ENCODE results near the gene DKKL1.
"Not testable (repeated sequence)": the region's sequence is repeated elsewhere in the genome, so short reads cannot be mapped to it uniquely, and the experiment has no call there.

The DKKL1 gene

DNA sequence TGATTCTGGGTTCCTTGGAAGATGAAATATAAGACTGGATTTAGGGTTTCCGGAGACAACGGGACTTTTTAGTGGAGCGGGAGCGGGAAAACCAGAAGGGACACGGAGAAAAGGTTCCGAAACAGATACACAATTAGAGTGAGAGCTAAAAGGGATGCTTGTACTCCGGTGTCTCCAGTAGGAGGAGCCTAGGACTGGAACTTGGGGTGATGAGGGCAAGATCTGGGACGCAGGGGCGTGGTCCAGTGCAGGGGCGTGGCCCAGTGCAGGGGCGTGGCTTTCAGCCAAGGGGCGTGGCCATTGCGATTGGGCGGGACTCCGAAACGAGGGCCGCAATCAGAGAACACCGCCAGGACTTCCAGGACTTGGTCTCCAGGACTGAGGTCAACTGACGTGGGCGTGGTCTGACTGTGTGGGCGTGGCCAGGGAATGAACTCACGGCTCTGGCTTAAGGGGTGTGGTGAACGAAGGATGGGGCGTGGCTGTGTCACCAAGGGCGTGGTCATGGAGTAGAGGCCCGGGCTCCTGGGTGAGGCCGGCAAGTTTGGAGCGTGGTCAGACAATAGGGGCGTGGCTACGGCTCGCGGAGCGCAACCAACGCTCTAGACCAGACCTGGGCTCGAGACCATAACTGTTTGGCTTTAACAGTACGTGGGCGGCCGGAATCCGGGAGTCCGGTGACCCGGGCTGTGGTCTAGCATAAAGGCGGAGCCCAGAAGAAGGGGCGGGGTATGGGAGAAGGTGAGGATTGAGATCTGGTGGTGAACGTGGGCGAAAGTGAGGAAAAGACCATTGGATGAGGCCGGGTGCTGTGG is at the start of gene DKKL1:
Gene DKKL1, plus strand, starts transcription at position 610 of the 815 bp plus-strand sequence. Its CDS starts 122 bp downstream, at position 732.
- DNase-seq: peak; percentile 99

DNA sequence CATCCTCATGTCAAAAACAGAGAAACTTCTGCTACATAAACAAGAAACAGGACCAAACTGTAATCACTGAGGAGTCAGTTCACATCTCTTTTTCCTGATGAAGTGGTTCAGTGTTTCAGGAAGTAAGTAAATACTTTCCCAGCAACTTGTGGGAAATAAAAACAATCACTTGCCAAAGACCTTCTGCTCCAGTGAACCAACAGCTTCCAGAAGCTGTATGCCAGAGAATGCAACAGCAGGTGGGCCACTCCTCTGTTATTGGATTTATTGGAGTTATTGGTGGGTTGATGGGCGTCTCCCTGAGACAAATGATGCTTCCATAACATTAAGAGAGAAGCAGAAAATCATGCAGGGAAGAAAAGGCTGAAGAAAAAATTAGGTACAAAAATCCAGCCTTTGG is 48.6 kb upstream of the DKKL1 start:
- no peak for DNase-seq

DNA sequence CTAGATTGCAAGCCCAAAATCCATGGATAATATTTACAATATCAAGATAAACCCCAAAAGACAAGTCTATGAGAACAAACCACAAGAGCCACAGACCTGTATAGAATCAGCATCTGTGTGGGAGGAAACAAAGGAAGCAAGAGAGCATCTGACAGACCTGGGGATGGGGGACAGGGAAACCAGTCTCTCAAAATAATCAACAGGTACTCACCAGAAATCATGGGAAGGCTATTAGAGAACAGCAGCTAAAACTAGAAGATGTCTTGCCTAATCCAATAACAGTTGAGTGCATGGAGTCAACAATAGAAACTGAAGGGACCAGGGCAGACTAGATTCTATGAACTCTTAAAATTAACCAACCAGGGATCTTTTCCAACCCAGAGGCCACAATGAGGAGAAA is 47.4 kb upstream of the DKKL1 start:
- no peak for DNase-seq

DNA sequence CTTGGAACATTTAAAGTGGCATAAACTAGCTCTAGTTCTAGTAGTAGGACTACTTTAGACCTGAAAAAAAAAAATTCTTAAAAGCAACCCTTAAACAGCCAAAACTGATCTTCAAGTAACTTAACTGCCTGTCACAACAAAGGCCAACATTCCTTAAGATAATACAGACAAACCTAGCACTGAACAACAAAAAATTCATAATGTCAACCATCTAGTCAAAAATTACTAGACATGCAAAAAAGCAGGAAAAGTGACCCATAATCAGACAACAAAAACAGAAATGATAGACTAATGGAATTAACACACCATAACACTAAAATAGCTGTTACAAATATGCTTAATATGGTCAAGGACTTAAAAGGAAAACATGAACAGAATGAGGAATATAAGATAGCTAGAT is 45.4 kb upstream of the DKKL1 start:
- DNase-seq: no peak

DNA sequence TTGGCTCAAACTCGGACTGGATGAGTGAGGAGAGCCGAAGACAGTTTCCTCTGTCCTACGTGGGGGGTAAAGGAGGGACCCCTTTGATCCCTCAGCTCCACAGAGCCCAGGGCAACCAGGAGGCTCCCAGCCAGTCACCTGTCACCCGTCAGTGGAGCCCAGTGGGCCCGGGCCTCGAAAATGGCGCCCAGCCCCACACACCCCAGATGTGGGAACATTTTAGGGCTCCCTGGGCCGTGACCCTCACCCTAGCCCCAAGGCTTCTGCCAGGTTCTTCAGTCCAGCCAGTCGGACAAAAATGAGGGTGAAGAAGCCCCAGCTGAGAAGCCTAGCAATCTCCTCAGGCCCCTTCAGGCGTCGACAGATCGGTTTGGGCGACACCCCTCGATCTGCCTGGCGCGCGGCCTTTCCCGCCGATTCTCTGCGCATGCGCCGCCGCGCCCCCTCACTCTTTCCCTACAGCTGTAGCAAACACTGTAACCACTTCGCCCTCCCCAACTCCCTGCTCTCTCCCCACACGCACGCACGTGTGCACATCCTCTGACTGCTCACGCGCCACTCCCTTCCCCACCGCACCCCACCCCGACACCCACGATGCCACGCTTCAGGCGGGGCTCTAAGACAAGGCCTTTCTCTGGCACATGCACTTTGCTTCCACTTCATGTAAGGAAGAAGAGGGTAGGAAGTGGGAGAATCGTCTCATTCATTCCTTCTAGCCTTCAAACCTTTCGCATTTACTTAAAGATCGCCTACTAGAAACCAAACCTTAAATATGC is 38.7 kb upstream of the DKKL1 start, which contains the start of gene SLC6A16:
Gene SLC6A16, minus strand, starts transcription at position 391 of the 776 bp plus-strand sequence. CDS start 13,844 bp downstream, outside the sequence.
- DNase-seq: no peak

DNA sequence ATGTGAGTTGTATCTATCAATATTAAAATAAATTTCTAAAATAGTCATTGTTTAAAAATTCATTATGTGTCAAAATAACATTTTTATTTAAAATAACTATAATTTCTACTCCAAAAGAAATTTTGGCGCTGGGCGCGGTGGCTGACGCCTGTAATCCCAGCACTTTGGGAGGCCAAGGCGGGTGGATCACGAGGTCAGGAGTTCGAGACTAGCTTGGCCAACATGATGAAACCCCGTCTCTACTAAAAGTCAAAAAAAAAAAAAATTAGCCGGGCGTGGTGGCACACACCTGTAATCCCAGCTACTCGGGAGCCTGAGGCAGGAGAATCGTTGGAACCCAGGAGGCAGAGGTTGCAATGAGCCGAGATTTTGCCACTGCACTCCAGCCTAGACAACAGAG is 37.9 kb upstream of the DKKL1 start:
- DNase-seq: not testable (repeated sequence)

DNA sequence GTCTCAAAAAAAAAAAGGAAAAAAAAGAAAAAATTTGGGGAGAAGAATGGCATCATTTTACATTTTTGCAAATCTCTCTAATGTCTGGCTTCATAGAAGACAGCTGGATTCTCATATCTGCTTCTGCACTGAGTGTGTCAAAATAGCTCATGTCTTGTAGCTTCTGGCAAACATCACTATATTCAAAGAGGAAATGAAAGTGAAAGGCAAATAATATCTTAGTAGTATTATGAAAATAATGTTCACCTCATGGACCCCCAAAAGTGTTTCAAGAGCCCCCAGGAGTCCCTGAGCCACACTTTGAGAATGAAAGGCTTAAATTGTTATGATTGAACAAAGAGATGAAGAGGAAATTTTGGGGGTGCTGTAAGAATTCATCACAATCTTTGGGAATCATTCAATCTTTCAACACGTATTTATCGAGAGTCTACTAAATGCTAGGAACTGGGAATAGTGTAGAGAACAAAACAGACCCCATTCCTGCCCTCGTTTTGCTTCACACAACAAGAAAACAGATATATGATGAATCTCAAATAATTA is 37.4 kb upstream of the DKKL1 start:
- DNase-seq: no peak

DNA sequence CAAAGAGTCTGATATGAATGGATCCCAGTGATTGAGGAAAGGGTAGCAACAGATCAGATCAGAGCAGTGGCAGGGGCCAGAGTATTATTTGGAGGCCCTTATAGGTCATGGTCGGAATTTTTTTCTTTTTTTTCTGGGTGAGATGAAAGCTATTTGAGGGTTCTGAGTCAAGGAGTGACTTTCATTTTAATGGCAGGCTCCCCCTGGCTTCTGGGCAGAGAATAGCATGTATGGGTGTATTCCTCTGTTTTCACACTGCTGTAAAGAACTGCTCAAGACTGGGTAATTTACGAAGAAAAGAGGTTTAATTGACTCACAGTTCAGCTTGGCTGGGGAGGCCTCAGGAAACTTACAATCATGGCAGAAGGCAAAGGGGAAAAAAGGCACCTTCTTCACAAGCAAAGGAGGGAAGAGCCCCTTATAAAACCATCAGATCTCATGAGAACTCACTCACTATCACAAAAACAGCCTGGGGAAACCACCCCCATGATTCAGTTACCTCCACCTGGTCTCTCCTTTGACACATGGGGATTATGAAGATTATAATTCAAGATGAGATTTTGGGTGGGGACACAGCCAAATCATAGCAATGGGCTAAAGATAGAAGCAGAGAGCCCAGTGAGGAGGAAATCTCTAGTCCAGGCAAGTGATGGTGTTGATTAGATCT is 35.7 kb upstream of the DKKL1 start:
- DNase-seq: no peak

DNA sequence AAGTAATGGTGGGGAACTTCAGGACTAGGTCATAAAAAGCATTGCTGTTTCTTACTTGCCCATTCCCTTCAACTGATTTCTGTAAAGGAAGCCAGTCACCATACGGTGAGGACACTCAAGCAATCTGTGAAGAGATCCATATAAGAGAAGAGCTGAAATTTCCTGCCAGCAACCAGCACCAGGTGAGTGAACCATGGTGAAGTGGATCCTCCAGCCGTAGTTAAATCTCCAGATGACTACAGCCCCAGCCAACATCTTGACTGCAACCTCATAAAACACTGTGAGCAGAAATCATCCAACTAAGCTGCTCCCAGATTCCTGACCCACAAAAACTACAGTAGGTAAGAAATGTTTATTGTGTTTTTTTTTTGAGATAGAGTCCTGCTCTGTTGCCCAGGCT is 34.9 kb upstream of the DKKL1 start:
- DNase-seq: no peak

DNA sequence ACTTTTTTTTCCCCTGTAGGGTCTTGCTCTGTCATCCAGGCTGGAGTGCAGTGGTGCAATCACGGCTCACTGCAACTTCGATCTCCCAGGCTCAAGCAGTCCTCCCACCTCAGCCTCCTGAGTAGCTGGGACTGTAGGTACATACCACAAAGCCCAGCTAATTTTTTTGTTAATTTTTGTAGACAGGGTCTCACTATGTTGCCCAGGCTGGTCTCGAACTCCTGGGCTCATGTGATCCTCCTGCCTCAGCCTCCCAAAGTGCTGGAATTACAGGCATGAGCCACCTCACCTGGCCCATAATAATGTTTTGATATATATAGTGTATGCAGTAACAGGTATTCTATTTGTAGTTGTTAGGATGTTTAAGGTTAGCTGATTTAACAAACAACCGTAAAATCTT is 32.5 kb upstream of the DKKL1 start:
- not testable (repeated sequence) for DNase-seq

DNA sequence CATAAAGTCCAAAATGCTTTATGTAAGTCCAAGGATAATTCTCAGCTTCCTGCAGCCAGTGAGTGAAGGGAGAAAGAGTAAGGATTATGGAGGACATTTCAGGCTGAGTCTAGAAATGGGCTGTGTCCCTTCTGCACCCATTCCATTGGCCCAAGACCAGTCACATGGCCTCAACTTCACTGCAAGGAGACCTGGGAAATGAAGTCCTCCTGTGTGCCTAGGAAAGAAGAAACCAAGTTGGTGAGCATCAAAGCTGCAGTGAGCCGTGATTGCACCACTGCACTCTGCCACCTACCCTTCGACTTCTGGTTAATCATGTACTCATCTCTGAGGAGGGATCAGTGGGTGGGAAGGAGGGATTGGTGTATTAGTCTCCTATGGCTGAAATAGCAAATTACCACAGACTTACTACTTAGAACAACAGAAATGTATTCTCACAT is 32.0 kb upstream of the DKKL1 start:
- DNase-seq: no peak

DNA sequence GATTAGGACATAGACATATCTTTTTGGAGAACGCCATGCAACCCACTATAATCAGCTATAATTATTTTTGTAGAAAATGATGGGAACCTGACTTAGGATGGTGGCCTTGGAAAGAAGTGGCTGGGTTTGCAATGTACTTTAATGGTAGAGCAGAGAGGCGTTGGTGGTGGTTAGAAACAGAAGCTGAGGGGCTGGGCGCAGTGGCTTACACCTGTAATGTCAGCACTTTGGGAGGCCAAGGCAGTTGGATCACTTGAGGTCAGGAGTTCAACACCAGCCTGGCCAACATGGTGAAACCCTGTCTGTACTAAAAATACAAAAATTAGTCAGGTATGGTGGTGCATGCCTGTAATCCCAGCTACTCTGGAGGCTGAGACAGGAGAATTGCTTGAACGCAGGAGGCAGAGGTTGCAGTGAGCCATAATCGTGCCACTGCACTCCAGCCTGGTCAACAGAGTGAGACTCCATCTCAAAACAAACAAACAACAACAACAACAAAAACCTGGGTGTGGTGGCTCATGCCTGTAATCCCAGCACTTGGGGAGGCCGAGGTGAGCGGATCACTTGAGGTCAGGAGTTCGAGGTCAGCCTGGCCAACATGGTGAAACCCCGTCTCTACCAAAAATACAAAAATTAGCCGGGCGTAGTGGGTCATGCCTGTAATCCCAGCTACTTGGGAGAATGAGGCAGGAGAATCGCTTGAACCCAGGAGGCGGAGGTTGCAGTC is 30.8 kb upstream of the DKKL1 start:
- not testable (repeated sequence) for DNase-seq

DNA sequence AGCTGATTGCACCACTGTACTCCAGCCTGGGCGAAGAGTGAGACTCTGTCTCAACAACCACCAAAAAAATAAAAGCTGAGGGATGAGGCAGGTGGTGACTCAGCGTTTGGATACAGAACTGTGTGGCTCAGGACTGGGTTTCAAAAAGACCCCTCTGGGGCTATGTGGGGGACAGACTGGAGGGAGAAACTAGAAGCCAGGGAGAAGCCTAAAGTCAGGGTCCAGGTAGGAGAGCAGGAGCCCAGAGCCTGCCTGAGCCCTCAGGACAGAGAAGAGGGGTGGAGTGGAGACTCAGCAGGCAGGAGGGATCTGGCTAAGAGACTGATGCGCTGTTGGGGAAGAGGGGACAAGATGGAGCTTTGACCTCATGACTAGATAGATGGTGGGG is 30.3 kb upstream of the DKKL1 start:
- DNase-seq: no peak

DNA sequence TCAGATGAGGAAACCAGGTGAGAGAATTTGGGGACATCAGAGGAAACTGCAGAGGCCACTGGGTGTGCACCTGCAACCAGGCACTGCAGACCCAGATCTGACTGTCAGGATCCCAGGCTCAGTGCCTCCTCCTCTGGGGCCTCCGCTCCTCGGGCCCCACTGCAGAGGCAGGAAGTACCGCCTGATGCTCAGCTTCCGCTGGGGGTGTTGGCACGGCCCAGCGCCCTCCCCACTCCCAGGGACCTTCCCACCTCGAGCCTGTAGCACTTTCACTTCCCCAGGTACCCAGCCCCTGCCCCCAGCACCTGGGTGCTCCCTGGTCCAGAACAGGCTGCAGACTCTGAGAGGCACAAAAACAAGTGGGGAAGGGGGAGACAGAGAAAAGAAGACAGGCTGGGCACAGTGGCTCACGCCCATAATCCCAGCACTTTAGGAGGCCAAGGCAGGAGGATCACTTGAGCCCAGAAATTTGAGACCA is 29.8 kb upstream of the DKKL1 start:
- no peak for DNase-seq

DNA sequence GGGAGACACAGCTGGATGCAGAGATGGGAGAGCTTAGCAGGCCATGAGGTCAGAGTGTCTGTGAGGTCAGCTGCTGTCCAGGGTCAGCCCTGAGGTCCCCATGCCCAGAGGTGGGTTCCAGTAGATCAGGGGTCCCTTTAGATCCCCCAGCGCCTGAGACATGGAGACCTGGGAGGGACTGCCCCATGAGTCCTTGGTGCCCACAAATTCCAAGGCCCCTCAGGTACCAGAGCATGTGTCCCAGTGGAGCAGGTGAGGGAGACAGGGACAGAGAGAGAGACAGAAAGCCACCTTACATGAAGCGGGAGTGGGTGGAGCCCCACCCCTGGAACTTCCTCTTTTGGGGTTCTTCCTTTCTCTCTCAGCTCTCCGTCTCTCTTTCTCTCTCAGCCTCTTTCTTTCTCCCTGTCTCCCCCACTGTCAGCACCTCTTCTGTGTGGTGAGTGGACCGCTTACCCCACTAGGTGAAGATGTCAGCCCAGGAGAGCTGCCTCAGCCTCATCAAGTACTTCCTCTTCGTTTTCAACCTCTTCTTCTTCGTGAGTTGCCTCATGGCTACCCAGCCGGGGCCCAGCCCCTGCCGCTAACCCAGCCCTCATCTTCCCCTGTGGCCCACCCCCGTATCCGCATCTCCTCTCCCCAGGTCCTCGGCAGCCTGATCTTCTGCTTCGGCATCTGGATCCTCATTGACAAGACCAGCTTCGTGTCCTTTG is 28.4 kb upstream of the DKKL1 start, which contains the start of gene CD37:
Gene CD37, plus strand, starts transcription at position 336 of the 713 bp plus-strand sequence. Its CDS starts 135 bp downstream, at position 471.
- DNase-seq: no peak

DNA sequence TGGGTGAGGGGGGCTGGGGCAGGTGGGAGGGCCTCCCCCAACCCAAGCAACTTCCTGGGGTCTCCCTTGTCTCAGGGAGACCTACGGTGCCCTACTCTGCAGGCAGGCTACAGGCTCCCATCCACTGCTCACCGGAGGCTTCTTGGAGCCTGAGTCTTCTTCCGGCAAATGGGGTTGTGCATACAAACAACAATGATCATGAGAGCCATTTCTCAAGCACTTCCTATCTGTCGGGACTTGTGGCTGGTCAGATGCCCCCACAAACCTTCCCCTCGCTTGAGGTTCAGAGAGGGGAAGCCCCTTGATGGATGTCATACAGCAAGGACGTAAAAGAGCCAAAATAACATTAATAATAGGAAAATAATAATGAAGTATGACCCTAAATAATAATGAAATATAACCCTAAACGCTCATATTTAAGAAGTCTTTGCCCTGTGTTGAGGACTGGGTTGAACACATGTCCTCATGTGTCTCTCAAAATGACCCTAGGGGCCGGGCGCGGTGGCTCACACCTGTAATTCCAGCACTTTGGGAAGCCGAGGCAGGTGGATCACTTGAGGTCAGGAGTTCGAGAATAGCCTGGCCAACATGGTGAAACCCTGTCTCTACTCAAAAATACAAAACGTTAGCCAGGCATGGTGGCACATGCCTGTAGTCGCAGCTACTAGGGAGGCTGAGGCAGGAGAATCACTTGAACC is 27.7 kb upstream of the DKKL1 start:
- no peak for DNase-seq

DNA sequence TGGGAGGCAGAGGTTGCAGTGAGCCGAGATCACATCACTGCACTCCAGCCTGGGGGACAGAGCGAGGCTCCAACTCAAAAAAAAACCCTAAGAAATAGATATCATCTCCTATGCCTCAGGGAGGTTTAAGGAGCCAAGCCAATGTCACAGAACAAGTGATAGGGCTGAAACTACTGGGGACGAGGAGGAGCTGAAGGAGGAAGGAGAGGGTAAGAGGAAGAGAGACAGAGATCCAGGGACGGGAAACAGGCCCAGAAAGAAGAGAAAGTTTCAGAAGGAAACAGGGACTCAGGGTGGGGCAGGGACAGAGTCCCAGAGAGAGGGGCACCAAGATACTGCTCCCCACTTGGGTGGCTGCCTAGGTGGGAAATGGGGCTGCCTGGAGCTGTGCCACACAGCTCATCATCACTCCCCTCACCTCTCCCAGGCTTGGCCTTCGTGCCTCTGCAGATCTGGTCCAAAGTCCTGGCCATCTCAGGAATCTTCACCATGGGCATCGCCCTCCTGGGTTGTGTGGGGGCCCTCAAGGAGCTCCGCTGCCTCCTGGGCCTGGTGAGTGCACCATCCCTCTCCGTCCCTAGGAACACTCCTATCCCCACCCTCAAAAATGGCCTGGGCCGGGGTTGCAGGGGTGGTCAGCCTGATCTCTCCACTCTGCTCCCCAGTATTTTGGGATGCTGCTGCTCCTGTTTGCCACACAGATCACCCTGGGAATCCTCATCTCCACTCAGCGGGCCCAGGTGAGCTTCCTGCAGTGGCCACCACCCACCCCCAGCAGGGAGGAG is 27.0 kb upstream of the DKKL1 start:
- no peak for DNase-seq

DNA sequence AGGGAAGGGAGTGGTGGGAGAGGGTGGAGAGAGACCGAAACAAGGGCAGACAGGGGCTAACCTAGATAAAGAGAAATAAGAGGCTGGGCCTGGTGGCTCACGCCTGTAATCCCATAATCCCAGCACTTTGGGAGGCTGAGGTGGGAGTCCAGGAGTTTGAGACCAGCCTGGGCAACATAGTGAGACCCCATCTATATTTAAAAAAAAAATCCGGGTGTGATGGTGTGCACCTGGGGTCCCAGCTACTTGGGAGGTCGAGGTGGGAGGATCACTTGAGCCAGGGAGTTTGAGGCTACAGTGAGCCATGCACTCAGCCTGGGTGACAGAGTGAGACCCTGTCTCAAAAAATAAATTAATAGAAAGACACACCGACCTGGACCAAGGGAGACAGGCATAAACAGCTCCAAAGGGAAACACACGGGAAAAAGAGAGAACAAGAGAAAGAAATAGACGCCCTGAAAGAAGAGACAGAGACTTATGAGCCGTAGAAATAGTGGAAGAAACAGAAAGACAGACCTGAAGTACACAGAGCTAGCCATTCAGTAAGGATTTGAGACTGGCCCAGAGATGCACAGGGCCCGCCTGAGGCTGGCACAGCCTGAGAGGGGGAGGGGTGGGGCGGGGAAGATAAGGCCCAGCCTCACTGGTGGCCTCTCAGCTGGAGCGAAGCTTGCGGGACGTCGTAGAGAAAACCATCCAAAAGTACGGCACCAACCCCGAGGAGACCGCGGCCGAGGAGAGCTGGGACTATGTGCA is 26.2 kb upstream of the DKKL1 start:
- no peak for DNase-seq

DNA sequence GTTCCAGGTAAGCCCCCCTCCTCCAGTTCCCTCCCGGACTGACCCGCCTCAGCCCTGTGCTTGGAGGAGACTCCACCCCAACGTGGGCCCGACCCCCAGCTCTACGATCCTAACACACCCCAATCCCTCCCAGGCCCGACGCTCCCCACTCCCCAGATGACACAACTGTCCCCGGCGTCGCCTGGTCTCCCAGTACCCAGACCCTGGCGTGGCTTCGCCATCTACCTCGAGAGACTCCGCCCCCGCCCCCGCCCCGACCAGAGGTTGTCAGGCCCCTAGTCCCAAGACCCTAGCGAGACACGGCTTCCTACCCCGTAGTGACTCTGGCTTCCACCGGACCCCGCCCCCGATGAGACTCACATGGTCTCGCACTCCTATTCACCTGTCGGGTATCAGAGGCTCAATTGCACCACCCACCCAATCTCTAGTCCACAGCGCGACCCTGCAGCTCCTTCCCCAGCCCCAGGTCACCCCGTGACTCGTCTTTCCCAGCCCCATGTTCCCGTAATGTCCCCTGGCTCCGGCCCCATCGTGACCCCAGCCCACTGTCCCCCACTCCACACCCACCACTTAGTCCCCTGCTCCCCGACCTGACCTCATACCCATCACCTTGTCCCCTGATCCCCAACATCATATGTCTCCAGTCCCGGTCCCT is 25.5 kb upstream of the DKKL1 start:
- no peak for DNase-seq

All from T1000 (cell line).